CD1c-positive myeloid dendritic cell (primary cell): ENCODE measurements around the gene BTBD9.

Source experiments
- DNase-seq: peaks from one replicate; pipeline ENCODE4 v3.0.0-alpha.2; 2016; ENCODE audit errors: extremely low spot score

BTBD9 gene

GRCh38 chr6:38198219-38198618 is 441.5 kb downstream of the BTBD9 start:
- DNase-seq, result no peak

GRCh38 chr6:38195113-38195635 is 444.6 kb downstream of the BTBD9 start:
- no peak for DNase-seq

- no peak for DNase-seq
These were observed 445.1 kb downstream of the BTBD9 start for GRCh38 chr6:38194589-38194988.

GRCh38 chr6:38194282-38194572 is 445.5 kb downstream of the BTBD9 start:
- DNase-seq, result no peak

- DNase-seq, result no peak
These were observed 446.0 kb downstream of the BTBD9 start for GRCh38 chr6:38193481-38194281.

- DNase-seq, result no peak
These were observed 446.7 kb downstream of the BTBD9 start for GRCh38 chr6:38193051-38193450.

GRCh38 chr6:38192487-38192886 is 447.2 kb downstream of the BTBD9 start:
- DNase-seq, result no peak

GRCh38 chr6:38192011-38192410 is 447.7 kb downstream of the BTBD9 start:
- no peak for DNase-seq

- no peak for DNase-seq
These were observed 448.3 kb downstream of the BTBD9 start for GRCh38 chr6:38191418-38191817.

GRCh38 chr6:38188677-38189335 is 450.9 kb downstream of the BTBD9 start:
- no peak for DNase-seq

GRCh38 chr6:38187811-38188590 is 451.7 kb downstream of the BTBD9 start:
- no peak for DNase-seq

- DNase-seq, result no peak
These were observed 452.4 kb downstream of the BTBD9 start for GRCh38 chr6:38187325-38187724.

- DNase-seq, result no peak
These were observed 454.0 kb downstream of the BTBD9 start for GRCh38 chr6:38185752-38186151.

GRCh38 chr6:38185244-38185643 is 454.5 kb downstream of the BTBD9 start:
- DNase-seq, result no peak

GRCh38 chr6:38184585-38185080 is 455.1 kb downstream of the BTBD9 start:
- DNase-seq, result no peak

GRCh38 chr6:38183856-38184584 is 455.7 kb downstream of the BTBD9 start:
- DNase-seq, result no peak

- no peak for DNase-seq
These were observed 457.3 kb downstream of the BTBD9 start for GRCh38 chr6:38182426-38182825.

- no peak for DNase-seq
These were observed 459.1 kb downstream of the BTBD9 start for GRCh38 chr6:38180586-38180985.

GRCh38 chr6:38179794-38180430 is 459.8 kb downstream of the BTBD9 start:
- no peak for DNase-seq

GRCh38 chr6:38179300-38179699 is 460.4 kb downstream of the BTBD9 start:
- DNase-seq, result no peak

- no peak for DNase-seq
These were observed 461.2 kb downstream of the BTBD9 start for GRCh38 chr6:38178584-38178886.
